ENCODE results near the gene CABCOCO1.

GRCh38 chr10:61805091-61805490 lies 142.4 kb downstream of the CABCOCO1 start:
- no peak for TF ChIP-seq RARB (CRISPR knock-in tag; IDR thresholded peaks at IDR 0.05)
- TF ChIP-seq SNAI2 (CRISPR knock-in tag; IDR thresholded peaks at IDR 0.05), result no peak
- no peak for TF ChIP-seq BACH2 (CRISPR knock-in tag; IDR thresholded peaks at IDR 0.05; ENCODE audit: borderline replicate concordance)
- no peak for TF ChIP-seq CREB5 (CRISPR knock-in tag; IDR thresholded peaks at IDR 0.05; ENCODE audit: low read depth)
- no peak for TF ChIP-seq PATZ1 (CRISPR knock-in tag; IDR thresholded peaks at IDR 0.05; ENCODE audit: borderline replicate concordance)
- no peak for TF ChIP-seq ZFP3 (CRISPR knock-in tag; IDR thresholded peaks at IDR 0.05)
- TF ChIP-seq ARNTL (CRISPR knock-in tag; IDR thresholded peaks at IDR 0.05; ENCODE audit: borderline replicate concordance, low read depth), result no peak

All from SK-N-SH treated with all-trans-retinoic acid at 6 μM for 48 hours (cell line).